Measurements from ENCODE around the gene SLC6A4. TPM values are rescaled to one million over a fixed set of nuclear protein-coding genes. Genes with fewer than 3 reads are reported as not detected.
A peak's percentile ranks its signal among the peaks of the same experiment; 100 is the strongest.

Gene SLC6A4
- total RNA-seq, result under 0.01 TPM in 2 replicates

DNA sequence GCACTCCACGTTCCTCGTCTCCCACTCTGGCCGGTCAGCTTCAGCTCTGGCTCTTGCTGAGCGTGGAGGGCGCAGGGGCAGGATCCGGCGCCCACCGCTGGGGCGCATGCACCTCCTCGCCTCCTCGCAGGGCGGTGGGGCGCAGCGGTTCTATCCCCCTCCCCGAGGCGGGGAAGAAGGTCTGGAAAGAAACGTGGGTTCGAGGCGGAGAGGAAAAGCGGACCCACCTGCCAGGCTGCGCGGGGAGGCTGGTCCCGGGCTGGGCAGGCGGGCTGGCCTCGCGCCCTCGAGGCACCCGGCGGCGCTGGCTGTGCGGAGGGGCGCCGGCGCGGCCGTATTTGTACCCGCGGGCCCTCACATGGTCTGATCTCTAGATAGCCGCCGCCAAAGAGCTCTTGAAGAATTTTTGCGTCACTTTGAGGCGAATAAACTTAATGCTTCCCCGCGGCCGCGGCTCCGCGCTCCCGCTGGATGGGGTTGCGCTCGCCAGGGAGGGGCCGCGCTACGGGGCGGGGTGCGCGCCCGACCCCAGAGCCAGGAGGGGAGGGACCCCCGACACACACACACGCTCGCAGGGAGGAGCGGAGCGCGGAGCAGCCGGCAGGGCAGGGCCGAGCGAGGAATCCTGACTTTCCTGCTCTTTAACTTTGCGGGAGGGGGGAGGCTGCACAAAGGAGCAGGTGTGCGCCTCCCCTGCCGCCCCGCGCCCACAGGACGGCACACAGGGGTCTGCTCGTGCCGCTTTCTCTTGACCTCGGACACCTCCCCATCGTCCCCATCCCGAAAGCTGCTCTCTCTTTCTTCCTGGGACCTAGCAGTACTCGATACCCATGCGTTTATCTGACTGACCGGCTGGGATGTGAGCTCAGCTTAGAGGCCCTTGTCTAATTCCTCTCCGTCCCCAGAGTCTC is at the start of gene SLC6A4:
SLC6A4 (minus strand) TSS at position 312 of the 911 bp plus-strand sequence. CDS start 13,739 bp downstream, outside the sequence.
- DNase-seq (ENCODE audit: low read depth), result no peak

DNA sequence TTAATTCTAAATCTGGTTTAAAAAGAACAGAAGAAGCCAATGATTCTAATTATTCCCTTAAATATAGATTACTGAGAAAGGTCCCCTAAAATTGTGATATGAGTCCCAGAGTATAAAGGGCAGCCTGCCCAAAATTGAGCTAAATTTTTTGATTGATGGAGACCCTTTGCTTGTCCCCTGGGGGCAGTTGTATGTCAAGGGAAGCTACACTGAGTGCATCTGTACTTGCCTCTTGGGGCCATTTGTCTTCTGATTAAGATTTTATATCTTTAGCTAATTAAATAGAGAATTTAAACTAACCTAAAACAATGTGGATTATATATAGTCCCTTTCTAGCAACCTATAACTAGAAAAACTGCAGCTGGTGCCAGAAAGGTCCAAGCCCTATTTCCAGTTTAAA is 43.7 kb upstream of the SLC6A4 start:
- no peak for DNase-seq (ENCODE audit: low read depth)

DNA sequence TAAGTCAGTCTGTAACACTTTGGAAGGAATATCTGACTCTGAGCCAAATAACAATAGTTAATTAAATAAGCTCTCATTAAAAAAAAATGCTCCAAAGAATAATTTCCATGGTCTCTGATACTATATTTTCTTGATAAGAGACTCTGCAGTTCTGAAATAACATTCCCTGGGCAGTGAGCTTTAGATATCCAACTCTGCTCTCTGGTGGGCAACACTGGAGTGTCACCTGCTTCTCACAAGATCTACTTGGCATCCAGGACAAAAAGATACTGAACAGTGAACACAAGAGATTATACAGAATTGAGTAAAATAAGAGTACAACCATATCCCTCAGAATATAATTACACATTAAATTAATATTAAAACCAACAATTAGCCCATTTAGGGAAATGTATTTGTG is 42.5 kb upstream of the SLC6A4 start:
- peak; percentile 62 for DNase-seq (ENCODE audit: low read depth)

DNA sequence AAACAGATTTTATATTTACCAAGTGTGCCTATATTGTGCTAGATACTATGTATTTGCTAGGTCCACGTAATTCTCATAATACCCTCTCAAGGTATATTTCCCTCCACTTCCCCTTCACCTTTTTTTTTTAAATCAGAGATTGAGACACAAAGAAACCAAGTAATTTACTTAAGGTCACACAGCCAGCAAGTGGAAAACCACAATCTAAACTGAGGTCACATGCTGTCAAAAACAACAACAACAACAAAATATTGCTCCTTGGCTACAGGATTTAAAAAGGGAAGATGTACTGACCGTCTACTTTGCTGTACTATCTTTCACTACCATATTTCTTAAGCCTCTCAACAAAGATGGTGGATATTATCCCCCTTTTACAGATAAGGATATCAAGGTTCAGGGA is 40.4 kb upstream of the SLC6A4 start:
- DNase-seq (ENCODE audit: low read depth), result no peak

DNA sequence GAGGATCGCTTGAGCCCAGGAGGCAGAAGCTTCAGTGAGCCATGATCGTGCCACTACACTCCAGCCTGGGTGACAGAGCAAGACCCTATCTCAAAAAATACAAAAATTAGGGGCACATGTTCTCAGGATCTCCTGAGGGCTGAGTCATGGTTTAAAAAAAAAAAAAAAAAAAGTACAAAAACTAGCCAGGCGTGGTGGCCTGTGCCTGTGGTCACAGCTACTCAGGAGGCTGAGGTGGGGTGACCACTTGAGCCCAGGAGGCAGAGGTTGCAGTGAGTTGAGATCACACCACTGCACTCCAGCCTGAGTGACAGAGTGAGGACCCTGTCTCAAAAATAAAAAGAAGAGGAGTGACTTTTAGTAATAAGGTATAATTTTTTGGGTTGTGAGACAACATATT is 39.4 kb upstream of the SLC6A4 start:
- peak; percentile 77 for DNase-seq (ENCODE audit: low read depth)

DNA sequence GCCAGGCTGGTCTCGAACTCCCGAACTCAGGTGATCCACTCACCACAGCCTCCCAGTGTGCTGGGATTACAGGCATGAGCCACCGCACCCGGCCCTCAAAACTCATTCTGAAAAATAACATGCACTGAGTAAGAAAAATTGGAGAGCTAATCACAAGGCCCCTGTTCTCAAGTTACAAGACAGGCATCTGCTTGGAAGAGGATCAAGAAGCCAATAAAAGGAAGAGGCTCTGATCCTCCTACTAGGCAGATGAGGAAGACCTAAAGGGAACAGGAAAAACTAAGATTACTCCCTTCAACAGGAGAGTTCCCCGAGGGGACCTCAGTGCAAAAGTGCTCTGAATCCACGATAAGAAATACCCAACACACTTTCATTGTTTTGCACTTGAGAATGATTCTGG is 37.9 kb upstream of the SLC6A4 start:
- DNase-seq (ENCODE audit: low read depth), result no peak

DNA sequence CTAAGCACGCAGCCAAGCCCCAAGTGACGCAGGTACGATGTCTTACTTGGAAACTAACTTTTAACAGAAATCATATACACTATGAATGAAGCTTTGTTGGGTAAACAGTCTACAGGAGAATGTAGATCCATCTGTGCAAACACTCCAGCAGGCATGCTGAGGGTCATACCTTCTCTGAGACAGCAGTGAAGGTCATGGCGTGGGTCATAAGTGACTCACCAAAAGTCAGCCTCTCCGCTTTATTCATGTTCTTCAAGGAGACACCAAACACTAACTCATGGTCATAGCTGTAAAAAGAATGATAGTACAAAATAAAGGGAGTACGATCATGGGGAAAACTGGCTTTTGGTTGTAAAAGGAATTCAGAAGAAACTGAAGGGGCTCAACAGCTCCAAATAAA is 35.6 kb upstream of the SLC6A4 start:
- DNase-seq (ENCODE audit: low read depth), result no peak

DNA sequence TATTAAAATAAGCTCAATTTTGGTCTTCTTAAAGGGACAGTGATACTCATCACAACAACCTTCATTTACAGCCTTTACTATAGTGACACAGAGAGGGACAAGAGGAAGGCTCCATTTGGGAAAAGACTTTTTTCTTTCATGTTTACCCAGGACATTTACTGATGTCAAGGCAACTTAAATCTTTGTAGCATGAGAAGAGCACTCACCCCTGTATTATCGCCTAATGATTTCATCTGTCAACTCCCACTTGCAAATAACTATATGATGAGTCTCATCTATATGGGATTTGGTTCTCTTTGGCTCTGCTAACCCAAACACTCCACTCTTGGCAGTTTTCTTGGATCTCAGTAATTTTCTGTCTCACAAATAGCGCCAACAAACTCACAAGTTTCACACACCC is 32.1 kb upstream of the SLC6A4 start:
- DNase-seq (ENCODE audit: low read depth), result no peak

DNA sequence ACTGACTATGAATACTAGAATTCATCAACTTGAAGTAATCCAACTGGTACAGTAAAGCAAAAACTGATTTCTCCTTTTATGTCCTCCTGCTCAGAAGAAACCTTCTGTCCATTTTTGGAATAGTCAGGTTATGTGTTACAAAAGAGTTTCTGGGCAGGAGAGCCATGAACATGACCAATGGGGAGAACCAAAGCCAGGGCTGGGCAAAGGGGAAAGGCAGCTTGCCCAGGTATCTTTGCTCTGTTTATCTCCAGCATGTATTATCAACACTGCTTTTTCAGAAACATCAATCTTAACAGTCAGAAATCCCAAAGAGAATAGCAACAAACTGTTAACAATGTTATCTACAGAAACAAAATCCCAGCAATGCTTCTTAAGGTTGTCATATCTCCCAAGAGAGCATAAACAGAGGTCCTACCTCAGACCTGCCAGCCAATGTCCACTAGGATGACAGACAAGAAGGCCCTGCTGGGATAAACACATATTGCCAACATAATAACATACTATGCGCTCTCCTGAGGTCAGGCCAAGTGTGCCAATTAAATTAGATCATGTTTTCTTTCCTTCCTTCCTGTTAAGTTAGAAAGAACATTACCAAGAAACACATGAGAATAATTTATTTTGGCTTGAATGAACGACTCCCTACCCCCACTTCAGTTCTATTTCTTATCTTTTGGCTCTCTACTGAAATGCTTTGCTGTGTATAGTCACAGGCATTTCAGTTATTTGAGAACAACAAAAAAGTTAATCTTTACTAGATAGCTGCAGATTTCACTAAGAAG is 28.2 kb upstream of the SLC6A4 start:
- DNase-seq (ENCODE audit: low read depth), result peak; percentile 84

DNA sequence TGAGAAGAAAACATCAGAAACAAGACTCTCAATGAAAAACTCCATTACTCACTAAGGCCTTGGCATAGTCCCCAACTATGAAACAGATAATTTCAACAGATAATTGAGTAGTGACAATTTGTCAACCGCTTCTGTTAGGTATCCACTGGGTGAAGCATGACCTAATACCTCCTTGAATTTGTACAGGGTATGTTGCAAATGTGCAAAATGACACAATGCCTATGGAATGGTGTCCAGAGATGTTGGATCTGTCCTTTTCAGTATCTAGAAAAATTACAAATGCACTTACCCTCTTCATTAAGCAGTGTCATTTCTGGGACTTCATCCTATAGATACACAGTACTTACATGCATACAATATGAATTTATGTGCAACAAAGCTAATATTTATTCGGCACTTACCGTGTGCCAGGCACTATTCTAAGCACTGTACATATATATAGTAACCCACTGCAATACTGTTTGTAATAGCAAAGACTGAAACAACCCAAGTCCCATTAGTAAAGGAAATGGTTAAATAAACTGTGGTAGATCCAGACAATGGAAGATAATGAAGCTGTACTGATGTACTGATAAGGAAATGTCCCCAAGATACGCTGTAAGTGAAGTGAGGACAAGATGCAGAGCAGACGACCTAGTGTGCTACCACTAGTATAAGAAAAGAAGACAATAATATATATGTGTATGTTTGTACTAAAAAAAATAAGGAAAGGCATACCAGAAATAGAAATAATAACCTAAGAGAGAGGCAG is 21.4 kb upstream of the SLC6A4 start:
- DNase-seq (ENCODE audit: low read depth), result no peak

DNA sequence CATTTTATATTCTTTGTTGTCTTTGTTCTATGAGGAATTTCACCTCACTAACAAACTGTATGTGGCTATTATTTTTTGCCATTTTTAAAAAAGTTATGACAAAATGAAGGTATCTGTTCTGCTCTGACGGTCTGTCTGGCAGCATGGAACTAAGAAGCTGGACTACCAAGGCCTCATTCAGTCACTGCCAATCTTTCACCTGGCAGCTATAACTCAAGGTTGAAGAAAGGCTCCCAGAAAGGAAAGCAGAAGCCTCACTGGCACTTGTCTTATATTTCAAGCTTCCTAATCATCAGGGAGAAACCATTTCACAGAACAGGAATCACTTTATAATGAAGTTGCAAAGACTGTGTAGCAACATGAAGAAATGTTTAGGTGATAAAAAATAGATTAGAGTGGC is 18.7 kb upstream of the SLC6A4 start:
- no peak for DNase-seq (ENCODE audit: low read depth)

DNA sequence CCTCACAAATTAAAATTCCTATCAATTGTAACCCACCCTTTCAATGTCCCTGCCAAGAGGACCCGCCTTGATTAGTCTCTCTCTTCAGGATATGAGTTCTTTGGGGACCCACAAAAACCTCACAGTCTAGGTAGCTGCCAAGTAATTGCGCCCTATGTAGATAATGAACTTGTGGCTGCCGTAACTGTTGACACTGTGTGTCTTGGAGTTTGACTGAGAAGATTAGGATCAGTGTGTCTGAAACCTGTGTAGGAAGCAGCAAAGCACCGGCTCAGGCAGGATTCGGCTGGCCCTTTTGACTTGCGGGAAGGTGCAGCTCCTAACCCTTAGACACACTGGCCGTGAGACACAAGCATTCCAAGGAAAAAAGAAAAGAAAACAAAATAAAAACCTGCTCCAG is 17.8 kb upstream of the SLC6A4 start:
- DNase-seq (ENCODE audit: low read depth), result peak; percentile 14

DNA sequence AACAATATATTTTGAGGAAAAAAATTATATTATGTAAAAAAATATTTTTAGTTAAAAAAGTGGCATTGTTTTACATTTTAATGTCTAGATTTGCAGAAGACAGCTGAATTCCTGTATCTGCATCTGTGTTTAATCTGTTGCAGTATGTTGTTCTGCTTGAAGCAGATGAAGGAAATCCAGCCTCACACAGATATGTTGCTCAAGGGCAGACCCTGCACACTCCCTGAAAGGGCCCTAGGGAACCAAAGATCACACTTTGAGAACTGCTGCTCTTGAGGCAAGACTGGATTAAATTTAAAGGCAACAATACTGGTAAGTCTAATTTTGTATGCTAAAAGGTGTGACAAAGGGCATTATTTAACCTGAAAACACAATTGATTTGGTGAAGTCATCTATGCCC is 16.4 kb upstream of the SLC6A4 start:
- DNase-seq (ENCODE audit: low read depth), result no peak

DNA sequence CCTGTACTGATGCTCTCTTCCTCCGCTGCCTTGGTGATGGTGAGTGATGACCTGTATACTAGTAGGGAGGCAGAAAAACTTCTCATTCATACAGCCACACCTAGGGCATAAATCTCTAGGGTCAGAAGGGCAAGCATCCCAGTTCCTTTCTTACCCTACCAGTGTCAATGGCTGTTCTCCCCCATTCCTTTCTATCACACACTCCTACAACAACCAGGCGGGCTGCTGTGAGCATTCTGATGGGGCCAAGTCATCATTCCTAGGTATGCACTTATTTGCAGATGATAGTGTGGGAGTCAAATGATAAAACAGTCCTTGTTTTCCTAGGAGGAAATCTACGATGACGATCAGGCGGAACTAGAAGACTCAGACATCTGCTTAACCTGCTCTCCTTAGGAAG is 14.0 kb upstream of the SLC6A4 start:
- no peak for DNase-seq (ENCODE audit: low read depth)

DNA sequence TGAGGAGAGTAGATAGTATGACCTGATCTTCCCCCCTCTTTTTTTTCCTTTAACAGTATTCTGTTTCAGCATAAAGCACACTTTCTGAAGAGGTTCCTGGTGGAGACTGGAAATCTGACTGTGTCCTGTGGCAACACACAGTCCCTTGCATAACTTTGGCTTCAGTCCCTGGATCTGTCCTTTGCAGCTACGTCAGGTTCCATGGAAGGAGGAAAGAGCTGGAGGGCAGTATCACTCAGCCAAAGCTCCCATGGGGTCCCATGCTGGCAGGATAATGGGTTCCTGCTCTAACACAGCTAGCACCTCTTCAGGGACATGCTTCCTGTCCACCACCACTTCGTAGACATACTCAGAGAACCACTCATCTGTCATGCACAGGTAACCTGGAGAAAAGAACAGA is 13.3 kb upstream of the SLC6A4 start:
- DNase-seq (ENCODE audit: low read depth), result no peak

DNA sequence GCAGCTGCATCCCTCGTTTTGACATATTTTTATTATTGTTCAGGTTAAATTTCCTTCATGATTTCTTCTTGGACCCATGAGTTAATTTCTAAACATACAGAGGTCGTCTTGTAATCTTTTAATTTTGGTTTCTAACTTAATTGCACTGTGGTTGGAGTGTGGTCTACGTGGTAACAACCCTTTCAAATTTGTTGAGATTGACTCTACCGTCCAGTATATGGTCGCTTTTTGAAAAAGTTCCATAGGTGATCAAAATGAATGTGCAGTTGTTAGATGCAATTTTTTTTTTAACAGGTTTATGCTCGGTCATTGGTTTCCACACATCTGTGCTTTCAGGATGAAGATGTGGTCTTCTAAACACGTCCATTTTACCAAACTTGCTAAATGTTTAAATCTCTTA is 11.0 kb upstream of the SLC6A4 start:
- no peak for DNase-seq (ENCODE audit: low read depth)

DNA sequence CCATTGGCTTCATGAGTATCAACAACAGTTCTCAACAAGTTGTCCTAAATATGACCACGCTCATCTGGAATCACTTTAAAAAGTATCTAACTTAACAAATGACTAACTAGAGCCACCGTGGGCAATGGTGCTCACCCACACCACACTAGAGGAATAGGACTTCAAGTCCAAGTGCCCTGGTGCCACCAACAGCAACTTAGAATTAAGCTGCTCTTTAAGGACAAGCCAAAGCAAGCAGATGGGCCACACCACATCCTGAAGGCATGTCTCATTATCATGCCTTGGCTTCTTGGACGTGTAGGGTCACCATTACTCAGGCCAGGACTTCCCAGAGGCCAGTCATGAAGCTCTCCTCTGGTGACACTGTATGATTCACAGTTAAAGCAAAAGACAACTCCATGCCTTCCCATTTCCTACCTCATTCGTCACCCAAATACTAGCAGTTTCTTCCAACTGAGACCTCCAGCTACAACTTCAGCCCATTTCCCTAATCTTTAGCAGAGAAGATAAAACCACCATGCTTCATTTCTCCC is 9.4 kb upstream of the SLC6A4 start:
- peak; percentile 16 for DNase-seq (ENCODE audit: low read depth)

DNA sequence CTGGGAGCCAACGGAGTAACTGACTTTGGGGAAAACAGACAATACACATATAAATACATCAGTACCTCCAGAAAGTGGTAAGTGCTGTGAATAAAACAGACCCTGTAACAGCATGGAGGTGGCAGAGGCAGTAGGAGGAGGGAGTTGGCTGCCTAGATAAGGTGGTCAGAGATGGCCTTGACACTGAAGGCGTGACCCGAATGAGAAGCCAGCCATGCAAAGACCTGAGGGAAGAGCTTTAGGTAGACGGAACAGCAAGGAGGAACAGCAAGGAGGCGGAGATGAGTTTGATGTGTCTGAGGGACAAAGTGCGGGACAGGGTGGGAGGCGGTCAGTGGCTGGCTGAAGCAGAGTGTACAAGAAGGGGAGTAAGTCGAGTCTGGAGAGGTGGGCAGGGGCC is 8.1 kb upstream of the SLC6A4 start:
- no peak for DNase-seq (ENCODE audit: low read depth)

DNA sequence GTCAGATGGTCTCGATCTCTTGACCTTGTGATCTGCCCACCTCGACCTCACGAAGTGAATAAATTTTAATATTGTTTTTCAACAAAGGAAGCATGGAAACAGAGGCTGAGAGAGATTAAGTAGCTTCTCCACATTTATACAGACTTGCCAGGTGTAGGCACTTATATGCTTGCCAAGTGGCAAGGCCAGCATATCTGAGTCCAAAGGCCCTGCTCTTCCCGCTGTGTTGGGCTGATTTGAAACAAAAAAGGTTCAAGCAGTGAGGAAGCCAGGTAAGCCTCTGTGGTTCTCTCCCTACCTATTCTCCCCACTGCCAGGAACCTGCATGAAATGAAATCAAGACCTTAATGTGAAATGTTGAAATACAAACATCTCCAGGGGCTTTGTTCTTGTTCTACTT is 7.5 kb upstream of the SLC6A4 start:
- no peak for DNase-seq (ENCODE audit: low read depth)

DNA sequence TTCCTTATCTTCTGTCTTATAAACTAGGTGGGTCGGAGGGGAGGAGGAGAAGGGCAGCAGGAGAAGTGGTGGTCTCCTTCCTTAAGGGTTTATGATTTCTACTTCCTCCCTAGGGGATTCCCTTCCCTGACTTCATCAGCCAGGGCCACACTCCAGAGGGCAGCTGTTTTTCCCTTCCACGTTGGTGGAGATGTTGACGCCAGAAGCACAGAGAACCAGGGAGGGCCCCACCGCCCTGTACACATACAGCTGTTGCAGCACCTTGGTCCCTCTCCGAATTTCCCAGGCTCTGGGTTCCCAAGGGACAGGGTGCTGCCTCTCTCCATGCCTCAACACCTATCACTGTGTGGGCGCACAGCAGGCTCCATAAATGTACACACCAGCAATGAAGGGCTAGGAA is 5.6 kb upstream of the SLC6A4 start:
- no peak for DNase-seq (ENCODE audit: low read depth)

DNA sequence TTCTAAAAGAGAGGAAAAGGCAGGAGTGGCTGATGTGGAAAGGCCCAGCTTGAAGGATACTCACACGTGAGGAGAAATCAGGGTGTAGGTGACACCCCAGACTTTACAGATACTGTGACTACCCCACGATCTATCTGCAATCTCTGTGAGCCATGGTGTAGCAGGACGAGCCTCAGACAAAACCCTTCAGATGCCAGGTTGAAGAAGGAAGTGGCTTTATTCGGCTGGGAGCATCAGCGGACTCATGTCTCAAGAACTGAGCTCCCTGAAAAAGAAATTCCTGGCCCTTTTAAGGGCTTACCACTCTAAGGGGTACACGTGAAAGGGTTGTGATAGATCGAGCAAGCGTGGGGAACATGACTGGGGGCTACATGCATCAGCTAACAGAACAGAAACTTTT is 4.7 kb upstream of the SLC6A4 start:
- DNase-seq (ENCODE audit: low read depth), result no peak

DNA sequence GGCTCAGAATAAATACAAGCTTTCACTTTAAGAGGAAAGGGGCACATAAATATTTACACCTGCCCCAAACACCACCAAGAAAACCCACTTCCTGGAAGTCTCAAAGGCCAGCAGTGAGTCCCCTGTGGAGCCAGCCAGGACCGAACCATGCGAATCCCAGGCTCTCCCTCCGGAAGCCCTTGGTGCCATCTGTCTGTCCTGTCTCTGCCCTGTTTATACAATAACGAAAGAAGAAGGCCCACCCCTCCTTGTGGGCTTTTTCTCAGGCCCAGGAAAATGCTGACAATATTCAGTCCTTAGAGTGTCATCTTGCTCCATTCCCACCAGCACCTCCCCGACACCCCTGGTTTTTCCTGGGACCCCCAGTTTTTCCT is 3.6 kb upstream of the SLC6A4 start:
- DNase-seq (ENCODE audit: low read depth), result no peak

All from renal cortical epithelial cell (primary cell).